Activated CD4-positive, CD25-positive, alpha-beta regulatory T cell (primary cell): Measurements from ENCODE around the gene HLCS.

Experiments used
- DNase-seq, 4 experiments: peaks; one replicate each; lab custom pipeline; 2025; lab: John Stamatoyannopoulos, UW

HLCS gene

DNA sequence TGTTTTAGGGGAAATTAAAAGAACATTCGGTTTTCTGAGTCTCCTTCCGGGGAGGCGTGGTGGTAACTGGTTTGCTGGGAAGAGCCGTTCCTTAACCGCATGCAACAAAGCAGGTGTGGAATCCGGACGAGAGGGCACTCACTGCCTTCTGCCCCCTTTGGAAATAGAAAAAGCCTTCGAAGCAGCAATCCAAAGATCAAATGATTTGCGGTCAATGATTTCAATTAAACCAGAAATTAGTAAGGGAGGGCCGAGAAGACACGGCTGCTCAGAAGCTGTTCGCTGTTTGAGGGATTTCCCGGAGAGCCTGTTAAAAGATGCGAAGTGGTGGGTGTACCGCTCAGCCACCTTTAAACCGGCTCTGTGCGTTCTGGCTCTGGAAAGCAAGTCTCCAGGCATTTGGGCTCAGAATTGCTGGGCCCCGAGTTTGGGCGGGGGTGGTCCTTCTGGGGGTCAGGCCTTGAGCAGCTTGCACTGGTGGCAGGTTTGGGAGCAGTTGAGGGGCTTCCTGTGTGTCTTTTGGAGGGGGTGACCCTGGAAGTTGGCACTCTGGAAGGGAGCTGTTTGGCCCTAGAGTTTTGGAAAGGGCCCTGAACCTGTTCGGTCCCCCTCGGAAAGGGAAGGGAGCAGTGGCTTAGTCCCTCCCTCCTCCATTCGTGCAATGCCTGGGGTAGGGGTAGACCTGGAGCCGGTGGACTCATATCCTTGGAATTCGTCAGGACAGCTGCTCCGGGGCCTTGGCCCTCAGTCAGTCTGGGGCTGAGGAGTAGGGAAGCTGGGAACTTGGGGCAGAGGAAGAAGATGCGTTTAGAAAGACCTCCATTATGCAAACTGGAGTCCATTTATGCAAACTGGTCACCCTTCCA, 264.5 kb downstream of the HLCS start:
- no peak for DNase-seq

- DNase-seq: no peak
These were observed 265.3 kb downstream of the HLCS start for GRCh38 chr21:36700971-36701755.
